Measurements from ENCODE around the gene ENDOV.

ENDOV gene

GRCh38 chr17:80432350-80432955, 17.5 kb downstream of the ENDOV start:
- Histone ChIP-seq H3K27me3 (ENCODE audit: control insufficient read depth in 1 of 2, insufficient read depth in 2 of 2, low read length in 2 of 2) (no peaks in the 10 kb centered on the region), H3K9me3 (ENCODE audit: control insufficient read depth in 2 of 2, low read length in 2 of 2) (no peaks in the 10 kb centered on the region), H3K36me3 (ENCODE audit: control insufficient read depth in 2 of 2, insufficient read depth in 2 of 2, low read length in 2 of 2) (peaks cover 0 to 16% of the 10 kb centered on the region in 2 donors), H3K27ac (ENCODE audit: low read length) (no peak overlapping the region), H3K4me1 (ENCODE audit: control insufficient read depth, insufficient read depth, low read length) (peaks cover 6% of the 10 kb centered on the region), H3K9ac (ENCODE audit: low read length in 2 of 2) (no peak overlapping the region), H3K4me3 (ENCODE audit: low read length in 2 of 2) (no peak overlapping the region)

- Histone ChIP-seq H3K27ac (ENCODE audit: low read length) (no peak overlapping the region), H3K9me3 (ENCODE audit: control insufficient read depth in 2 of 2, low read length in 2 of 2) (no peaks in the 10 kb centered on the region), H3K9ac (ENCODE audit: low read length in 2 of 2) (no peak overlapping the region), H3K4me3 (ENCODE audit: low read length in 2 of 2) (no peak overlapping the region), H3K36me3 (ENCODE audit: control insufficient read depth in 2 of 2, insufficient read depth in 2 of 2, low read length in 2 of 2) (peaks cover 0 to 15% of the 10 kb centered on the region in 2 donors), H3K4me1 (ENCODE audit: control insufficient read depth, insufficient read depth, low read length) (peaks cover 7% of the 10 kb centered on the region), H3K27me3 (ENCODE audit: control insufficient read depth in 1 of 2, insufficient read depth in 2 of 2, low read length in 2 of 2) (no peaks in the 10 kb centered on the region)
Observed at GRCh38 chr17:80432961-80433550, 18.1 kb downstream of the ENDOV start.

- Histone ChIP-seq H3K27ac (ENCODE audit: low read length) (no peak overlapping the region), H3K9ac (ENCODE audit: low read length in 2 of 2) (no peak overlapping the region), H3K9me3 (ENCODE audit: control insufficient read depth in 2 of 2, low read length in 2 of 2) (no peaks in the 10 kb centered on the region), H3K4me3 (ENCODE audit: low read length in 2 of 2) (no peak overlapping the region), H3K36me3 (ENCODE audit: control insufficient read depth in 2 of 2, insufficient read depth in 2 of 2, low read length in 2 of 2) (peaks cover 0 to 10% of the 10 kb centered on the region in 2 donors), H3K4me1 (ENCODE audit: control insufficient read depth, insufficient read depth, low read length) (peaks cover 7% of the 10 kb centered on the region), H3K27me3 (ENCODE audit: control insufficient read depth in 1 of 2, insufficient read depth in 2 of 2, low read length in 2 of 2) (no peaks in the 10 kb centered on the region)
Observed at GRCh38 chr17:80433916-80434666, 19.1 kb downstream of the ENDOV start.

GRCh38 chr17:80437532-80437931, 22.6 kb downstream of the ENDOV start:
- no peak overlapping the region for H3K9ac ChIP-seq (ENCODE audit: low read length in 2 of 2)
- peaks cover 7% of the 10 kb centered on the region for H3K4me1 ChIP-seq (ENCODE audit: control insufficient read depth, insufficient read depth, low read length)

GRCh38 chr17:80438806-80439205, 23.8 kb downstream of the ENDOV start:
- Histone ChIP-seq H3K27me3 (ENCODE audit: control insufficient read depth in 1 of 2, insufficient read depth in 2 of 2, low read length in 2 of 2) (no peaks in the 10 kb centered on the region), H3K4me3 (ENCODE audit: low read length in 2 of 2) (no peak overlapping the region), H3K9me3 (ENCODE audit: control insufficient read depth in 2 of 2, low read length in 2 of 2) (no peaks in the 10 kb centered on the region), H3K36me3 (ENCODE audit: control insufficient read depth in 2 of 2, insufficient read depth in 2 of 2, low read length in 2 of 2) (peaks cover 0 to 7% of the 10 kb centered on the region in 2 donors), H3K27ac (ENCODE audit: low read length) (no peak overlapping the region), H3K9ac (ENCODE audit: low read length in 2 of 2) (no peak overlapping the region), H3K4me1 (ENCODE audit: control insufficient read depth, insufficient read depth, low read length) (peaks cover 7% of the 10 kb centered on the region)

More at GRCh38 chr17:80437532-80437931, 22.6 kb downstream of the ENDOV start:
- H3K9me3 ChIP-seq (ENCODE audit: control insufficient read depth in 2 of 2, low read length in 2 of 2) = no peaks in the 10 kb centered on the region
- no peak overlapping the region for H3K4me3 ChIP-seq (ENCODE audit: low read length in 2 of 2)
- H3K27ac ChIP-seq (ENCODE audit: low read length) = peak overlapping the region; percentile 18
- H3K36me3 ChIP-seq (ENCODE audit: control insufficient read depth in 2 of 2, insufficient read depth in 2 of 2, low read length in 2 of 2) = peaks cover 0 to 7% of the 10 kb centered on the region in 2 donors
- no peaks in the 10 kb centered on the region for H3K27me3 ChIP-seq (ENCODE audit: control insufficient read depth in 1 of 2, insufficient read depth in 2 of 2, low read length in 2 of 2)

- no peak overlapping the region for H3K9ac ChIP-seq (ENCODE audit: low read length in 2 of 2)
- H3K27ac ChIP-seq (ENCODE audit: low read length) = no peak overlapping the region
- no peak overlapping the region for H3K4me3 ChIP-seq (ENCODE audit: low read length in 2 of 2)
- peaks cover 0 to 7% of the 10 kb centered on the region in 2 donors for H3K36me3 ChIP-seq (ENCODE audit: control insufficient read depth in 2 of 2, insufficient read depth in 2 of 2, low read length in 2 of 2)
- peaks cover 7% of the 10 kb centered on the region for H3K4me1 ChIP-seq (ENCODE audit: control insufficient read depth, insufficient read depth, low read length)
- H3K27me3 ChIP-seq (ENCODE audit: control insufficient read depth in 1 of 2, insufficient read depth in 2 of 2, low read length in 2 of 2) = no peaks in the 10 kb centered on the region
- no peaks in the 10 kb centered on the region for H3K9me3 ChIP-seq (ENCODE audit: control insufficient read depth in 2 of 2, low read length in 2 of 2)
Observed at GRCh38 chr17:80439499-80439898, 24.5 kb downstream of the ENDOV start.

- Histone ChIP-seq H3K4me1 (ENCODE audit: control insufficient read depth, insufficient read depth, low read length) (peaks cover 7% of the 10 kb centered on the region), H3K27ac (ENCODE audit: low read length) (no peak overlapping the region), H3K4me3 (ENCODE audit: low read length in 2 of 2) (no peak overlapping the region), H3K36me3 (ENCODE audit: control insufficient read depth in 2 of 2, insufficient read depth in 2 of 2, low read length in 2 of 2) (peaks cover 0 to 5% of the 10 kb centered on the region in 2 donors), H3K9me3 (ENCODE audit: control insufficient read depth in 2 of 2, low read length in 2 of 2) (no peaks in the 10 kb centered on the region), H3K27me3 (ENCODE audit: control insufficient read depth in 1 of 2, insufficient read depth in 2 of 2, low read length in 2 of 2) (no peaks in the 10 kb centered on the region), H3K9ac (ENCODE audit: low read length in 2 of 2) (no peak overlapping the region)
Observed at GRCh38 chr17:80441133-80441578, 26.2 kb downstream of the ENDOV start.

- Histone ChIP-seq H3K36me3 (ENCODE audit: control insufficient read depth in 2 of 2, insufficient read depth in 2 of 2, low read length in 2 of 2) (peaks cover 0 to 2% of the 10 kb centered on the region in 2 donors), H3K9ac (ENCODE audit: low read length in 2 of 2) (no peak overlapping the region), H3K27ac (ENCODE audit: low read length) (no peak overlapping the region), H3K27me3 (ENCODE audit: control insufficient read depth in 1 of 2, insufficient read depth in 2 of 2, low read length in 2 of 2) (no peaks in the 10 kb centered on the region), H3K9me3 (ENCODE audit: control insufficient read depth in 2 of 2, low read length in 2 of 2) (no peaks in the 10 kb centered on the region), H3K4me1 (ENCODE audit: control insufficient read depth, insufficient read depth, low read length) (peaks cover 7% of the 10 kb centered on the region), H3K4me3 (ENCODE audit: low read length in 2 of 2) (no peak overlapping the region)
Observed at GRCh38 chr17:80441598-80442322, 26.8 kb downstream of the ENDOV start.

GRCh38 chr17:80442323-80442659, 27.3 kb downstream of the ENDOV start:
- H3K9ac ChIP-seq (ENCODE audit: low read length in 2 of 2) = no peak overlapping the region
- no peaks in the 10 kb centered on the region for H3K36me3 ChIP-seq (ENCODE audit: control insufficient read depth in 2 of 2, insufficient read depth in 2 of 2, low read length in 2 of 2)
- no peaks in the 10 kb centered on the region for H3K27me3 ChIP-seq (ENCODE audit: control insufficient read depth in 1 of 2, insufficient read depth in 2 of 2, low read length in 2 of 2)
- H3K4me1 ChIP-seq (ENCODE audit: control insufficient read depth, insufficient read depth, low read length) = peaks cover 2% of the 10 kb centered on the region
- no peak overlapping the region for H3K27ac ChIP-seq (ENCODE audit: low read length)
- no peaks in the 10 kb centered on the region for H3K9me3 ChIP-seq (ENCODE audit: control insufficient read depth in 2 of 2, low read length in 2 of 2)
- no peak overlapping the region for H3K4me3 ChIP-seq (ENCODE audit: low read length in 2 of 2)

- Histone ChIP-seq H3K36me3 (ENCODE audit: control insufficient read depth in 2 of 2, insufficient read depth in 2 of 2, low read length in 2 of 2) (no peaks in the 10 kb centered on the region), H3K27ac (ENCODE audit: low read length) (no peak overlapping the region), H3K9me3 (ENCODE audit: control insufficient read depth in 2 of 2, low read length in 2 of 2) (no peaks in the 10 kb centered on the region), H3K4me3 (ENCODE audit: low read length in 2 of 2) (no peak overlapping the region), H3K9ac (ENCODE audit: low read length in 2 of 2) (no peak overlapping the region), H3K27me3 (ENCODE audit: control insufficient read depth in 1 of 2, insufficient read depth in 2 of 2, low read length in 2 of 2) (no peaks in the 10 kb centered on the region), H3K4me1 (ENCODE audit: control insufficient read depth, insufficient read depth, low read length) (no peaks in the 10 kb centered on the region)
Observed at GRCh38 chr17:80442764-80443163, 27.8 kb downstream of the ENDOV start.

Measured in stomach smooth muscle (tissue), 2 donors.